ENCODE data around the gene CFAP141.
"Not testable (repeated sequence)": the region's sequence is repeated elsewhere in the genome, so short reads cannot be mapped to it uniquely, and the experiment has no call there.

The CFAP141 gene

DNA sequence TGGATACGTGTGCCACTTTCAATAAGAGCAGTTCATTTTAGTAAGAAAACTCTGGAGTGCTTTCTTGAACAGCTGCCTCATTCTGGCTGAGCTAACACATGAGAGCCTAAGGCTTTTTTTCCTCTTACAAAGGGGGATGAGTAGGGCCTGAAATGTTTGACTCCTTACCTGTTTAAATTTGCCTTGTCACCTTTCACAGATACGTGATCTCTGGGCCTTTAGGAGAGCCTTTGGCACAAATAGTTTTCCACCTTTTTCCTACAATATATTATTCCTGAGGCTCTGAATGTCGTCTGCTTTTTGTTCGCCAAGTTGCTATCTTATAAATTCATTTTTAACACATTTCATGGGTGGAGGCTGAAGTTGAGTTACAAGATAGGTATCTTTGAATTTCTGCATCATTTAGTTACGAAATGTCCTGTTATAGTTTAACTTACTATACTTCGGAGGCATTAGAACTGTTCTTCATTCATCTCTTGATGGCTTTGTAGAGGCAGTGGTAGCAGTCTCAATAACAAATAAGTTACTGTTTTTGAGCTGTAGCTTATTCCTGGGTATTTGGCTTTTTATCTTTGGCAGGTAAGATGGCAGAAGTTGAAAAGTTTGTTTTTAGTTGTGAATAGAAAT lies 31.9 kb upstream of the CFAP141 start:
- intact Hi-C loops (cut with DNase I; ENCODE audit: low total_unique reads): no loop called here
- H3K36me3 ChIP-seq: peaks cover 63 to 100% (median 92%) of the 10 kb centered on the region in 3 donors
- no peak for DNase-seq
- no peak overlapping the region for H3K4me3 ChIP-seq
- H3K4me1 ChIP-seq: no peaks in the 10 kb centered on the region
- H3K27ac ChIP-seq: no peak overlapping the region
- TF ChIP-seq, protein P1, sequence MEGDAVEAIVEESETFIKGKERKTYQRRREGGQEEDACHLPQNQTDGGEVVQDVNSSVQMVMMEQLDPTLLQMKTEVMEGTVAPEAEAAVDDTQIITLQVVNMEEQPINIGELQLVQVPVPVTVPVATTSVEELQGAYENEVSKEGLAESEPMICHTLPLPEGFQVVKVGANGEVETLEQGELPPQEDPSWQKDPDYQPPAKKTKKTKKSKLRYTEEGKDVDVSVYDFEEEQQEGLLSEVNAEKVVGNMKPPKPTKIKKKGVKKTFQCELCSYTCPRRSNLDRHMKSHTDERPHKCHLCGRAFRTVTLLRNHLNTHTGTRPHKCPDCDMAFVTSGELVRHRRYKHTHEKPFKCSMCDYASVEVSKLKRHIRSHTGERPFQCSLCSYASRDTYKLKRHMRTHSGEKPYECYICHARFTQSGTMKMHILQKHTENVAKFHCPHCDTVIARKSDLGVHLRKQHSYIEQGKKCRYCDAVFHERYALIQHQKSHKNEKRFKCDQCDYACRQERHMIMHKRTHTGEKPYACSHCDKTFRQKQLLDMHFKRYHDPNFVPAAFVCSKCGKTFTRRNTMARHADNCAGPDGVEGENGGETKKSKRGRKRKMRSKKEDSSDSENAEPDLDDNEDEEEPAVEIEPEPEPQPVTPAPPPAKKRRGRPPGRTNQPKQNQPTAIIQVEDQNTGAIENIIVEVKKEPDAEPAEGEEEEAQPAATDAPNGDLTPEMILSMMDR (IDR thresholded peaks at IDR 0.05): no peak
- H3K27me3 ChIP-seq: no peaks in the 10 kb centered on the region
- H3K9me3 ChIP-seq: no peaks in the 10 kb centered on the region

DNA sequence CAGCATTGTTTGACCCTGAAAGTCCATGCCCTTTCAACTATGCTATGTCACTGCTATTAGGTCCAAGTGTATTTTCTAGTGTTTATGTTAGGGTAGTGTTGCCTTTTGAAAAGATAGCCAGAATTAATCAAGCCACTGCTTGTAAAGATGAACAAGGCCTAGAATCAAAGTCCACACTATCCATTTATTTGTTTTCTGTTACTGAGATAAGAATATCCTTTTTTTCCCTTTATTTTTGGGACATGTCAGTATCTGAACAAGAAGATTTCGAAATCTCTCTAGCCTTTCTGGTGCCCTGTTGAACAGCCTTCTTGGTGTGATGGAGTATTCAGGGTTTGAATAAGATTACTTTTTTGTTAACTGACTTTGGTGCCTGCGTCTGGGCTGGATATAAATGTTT lies 31.3 kb upstream of the CFAP141 start:
- TF ChIP-seq, protein P1 (IDR thresholded peaks at IDR 0.05): no peak
- Histone ChIP-seq H3K4me3 (no peak overlapping the region), H3K27me3 (no peaks in the 10 kb centered on the region), H3K36me3 (peaks cover 68 to 100% (median 92%) of the 10 kb centered on the region in 3 donors), H3K27ac (no peak overlapping the region), H3K4me1 (no peaks in the 10 kb centered on the region), H3K9me3 (no peaks in the 10 kb centered on the region)
- intact Hi-C loops (cut with DNase I; ENCODE audit: low total_unique reads): no loop called here
- no peak for DNase-seq

GRCh38 chr1:154236855-154237254 lies 30.7 kb upstream of the CFAP141 start:
- Histone ChIP-seq H3K9me3 (no peaks in the 10 kb centered on the region), H3K27me3 (no peaks in the 10 kb centered on the region), H3K27ac (no peak overlapping the region), H3K36me3 (peaks cover 72 to 100% (median 92%) of the 10 kb centered on the region in 3 donors), H3K4me3 (no peak overlapping the region), H3K4me1 (no peaks in the 10 kb centered on the region)
- no peak for DNase-seq
- intact Hi-C loops (cut with DNase I; ENCODE audit: low total_unique reads): no loop called here
- TF ChIP-seq, protein P1 (IDR thresholded peaks at IDR 0.05): no peak

DNA sequence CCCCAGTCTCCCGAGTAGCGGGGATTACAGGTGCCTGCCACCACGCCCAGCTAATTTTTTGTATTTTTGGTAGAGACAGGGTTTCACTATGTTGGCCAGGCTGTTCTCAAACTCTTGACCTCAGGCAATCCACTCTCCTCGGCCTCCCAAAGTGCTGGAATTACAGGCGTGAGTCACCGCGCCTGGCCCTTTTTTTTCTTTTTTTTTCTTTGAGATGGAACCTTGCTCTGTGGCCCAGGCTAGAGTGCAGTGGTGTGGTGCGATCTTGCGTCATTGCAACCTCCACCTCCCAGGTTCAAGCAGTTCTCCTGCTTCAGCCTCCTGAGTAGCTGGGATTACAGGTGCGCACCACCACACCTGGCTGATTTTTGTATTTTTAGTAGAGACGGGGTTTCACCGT lies 27.0 kb upstream of the CFAP141 start:
- H3K27ac ChIP-seq; H3K27me3 ChIP-seq; H3K4me1 ChIP-seq; H3K4me3 ChIP-seq; DNase-seq; intact Hi-C loops (cut with DNase I; ENCODE audit: low total_unique reads); H3K9me3 ChIP-seq: not testable (repeated sequence)
- peaks cover 97 to 100% (median 99%) of the 10 kb centered on the region in 3 donors for H3K36me3 ChIP-seq

GRCh38 chr1:154231112-154231511 lies 25.0 kb upstream of the CFAP141 start:
- H3K4me1 ChIP-seq; H3K27ac ChIP-seq; H3K4me3 ChIP-seq; H3K9me3 ChIP-seq; DNase-seq; intact Hi-C loops (cut with DNase I; ENCODE audit: low total_unique reads); H3K27me3 ChIP-seq: not testable (repeated sequence)
- peaks cover 79 to 100% (median 92%) of the 10 kb centered on the region in 3 donors for H3K36me3 ChIP-seq

GRCh38 chr1:154225370-154225769 lies 19.2 kb upstream of the CFAP141 start:
- Histone ChIP-seq H3K4me3 (no peak overlapping the region), H3K27ac (no peak overlapping the region), H3K36me3 (peaks cover 23 to 53% (median 44%) of the 10 kb centered on the region in 3 donors), H3K4me1 (peaks cover 0 to 38% (median 20%) of the 10 kb centered on the region in 4 donors), H3K9me3 (no peaks in the 10 kb centered on the region), H3K27me3 (no peaks in the 10 kb centered on the region)
- intact Hi-C loops (cut with DNase I; ENCODE audit: low total_unique reads): no loop called here
- TF ChIP-seq, protein P1 (IDR thresholded peaks at IDR 0.05): no peak
- DNase-seq: no peak
